Endothelial cell of umbilical vein (primary cell): ENCODE data around the gene ME3. TPM values are rescaled to one million over a fixed set of nuclear protein-coding genes. Genes with fewer than 3 reads are reported as not detected.

Experiments used
- BruUV-seq: library from RNA; stranded (reverse); fragments of 400-500 nt; replicated peaks from 2 replicates; lab custom pipeline; 2021; lab: Mats Ljungman, UMichigan
- CTCF ChIA-PET: fragments of 300-600, 350-600 bp; sonication (Branson Sonifier 250); formaldehyde crosslinking; loops from one replicate; lab custom pipeline; 2021; ENCODE audit warnings: antibody characterized with exemption, inconsistent platforms; lab: Charles Lee
- POLR2A ChIA-PET: fragments of 300-600, 350-600 bp; sonication (Branson Sonifier 250); formaldehyde crosslinking; loops from one replicate; lab custom pipeline; 2021; ENCODE audit warnings: antibody characterized with exemption, inconsistent platforms; lab: Charles Lee
- DNase-seq: peaks from one replicate; pipeline ENCODE4 v3.0.0-alpha.2; 2011; ENCODE audit warnings: low read depth, low spot score
- FAIRE-seq: peaks from 2 replicates; lab custom pipeline; 2011; peaks lifted over from hg19 to GRCh38; lab: Jason Lieb, UNC
- H2AFZ ChIP-seq: 2 replicates; pipeline ENCODE4 v1.6.0; 2012; ENCODE audit warnings: low read depth, low read length, control low read depth, inconsistent platforms
- H3K27ac ChIP-seq: 2 replicates; pipeline ENCODE4 v1.5.1; 2011; ENCODE audit warnings: low read depth, mild to moderate bottlenecking, control low read depth, low read length, moderate library complexity; ENCODE audit not compliant: insufficient read depth
- H3K27me3 ChIP-seq, 2 experiments: 2 replicates each; pipeline versions ENCODE4 v1.6.0 to v1.6.1; 2011; ENCODE audit warnings: low read length in 2 of 2, mixed read lengths in 1 of 2; ENCODE audit not compliant: control insufficient read depth in 2 of 2, insufficient read depth in 2 of 2
- H3K36me3 ChIP-seq, 2 experiments: 2 replicates in 1 of 2; 3 replicates in 1 of 2; pipeline ENCODE4 v1.5.1; 2011; ENCODE audit warnings: low read length in 2 of 2, mild to moderate bottlenecking in 1 of 2, moderate library complexity in 1 of 2; ENCODE audit not compliant: control insufficient read depth in 2 of 2, insufficient read depth in 2 of 2; ENCODE audit errors: extremely low read depth in 1 of 2
- H3K4me1 ChIP-seq: 3 replicates; pipeline ENCODE4 v1.5.1; 2011; ENCODE audit warnings: mild to moderate bottlenecking, low read length; ENCODE audit not compliant: control insufficient read depth, insufficient read depth; ENCODE audit errors: extremely low read depth
- H3K4me2 ChIP-seq: 2 replicates; pipeline ENCODE4 v1.6.1; 2011; ENCODE audit warnings: low read length, control low read depth, mixed read lengths; ENCODE audit not compliant: insufficient read depth
- H3K4me3 ChIP-seq, 3 experiments: fragments of 200-600 bp in 1 of 3; sonication (generic), shearing (Covaris generic) in 1 of 3; replicated peaks in 1 of 3; 2 replicates each; pipeline ENCODE4 v1.5.1; 2011 to 2016; ENCODE audit warnings: control low read depth in 3 of 3, low read length in 3 of 3, mild to moderate bottlenecking in 2 of 3, inconsistent platforms in 1 of 3, low read depth in 1 of 3, moderate library complexity in 1 of 3; ENCODE audit not compliant: insufficient read depth in 1 of 3
- H3K79me2 ChIP-seq: 2 replicates; pipeline ENCODE4 v1.6.0; 2012; ENCODE audit warnings: low read length, inconsistent platforms; ENCODE audit not compliant: control insufficient read depth, insufficient read depth
- H3K9ac ChIP-seq: replicated peaks from 2 replicates; pipeline ENCODE3; 2011; ENCODE audit warnings: low read length, control low read depth; ENCODE audit not compliant: insufficient read depth; ENCODE audit errors: extremely low read depth
- H3K9me1 ChIP-seq: replicated peaks from 3 replicates; pipeline ENCODE4 v1.6.0; 2011; ENCODE audit warnings: mild to moderate bottlenecking, low read length; ENCODE audit not compliant: control insufficient read depth, insufficient read depth; ENCODE audit errors: extremely low read depth
- H3K9me3 ChIP-seq: replicated peaks from 2 replicates; pipeline ENCODE4 v1.5.1; 2012; ENCODE audit warnings: low read length, inconsistent platforms; ENCODE audit not compliant: control insufficient read depth, insufficient read depth
- H4K20me1 ChIP-seq: replicated peaks from 2 replicates; pipeline ENCODE3; 2011; ENCODE audit warnings: mild to moderate bottlenecking, low read length; ENCODE audit not compliant: control insufficient read depth, insufficient read depth; ENCODE audit errors: extremely low read depth
- EZH2 ChIP-seq: IDR thresholded peaks from 2 replicates; pipeline ENCODE4 v1.6.1; 2012; ENCODE audit warnings: borderline replicate concordance, low read depth, mild to moderate bottlenecking, moderate library complexity, low read length, inconsistent platforms; ENCODE audit not compliant: severe bottlenecking
- FOS ChIP-seq: IDR thresholded peaks from 2 replicates; pipeline ENCODE4 v1.6.1; 2011; ENCODE audit warnings: mild to moderate bottlenecking, low read length, moderate library complexity, borderline replicate concordance; ENCODE audit not compliant: insufficient read depth
- GATA2 ChIP-seq: IDR thresholded peaks from 2 replicates; pipeline ENCODE4 v1.7.0; 2011; ENCODE audit warnings: low read depth, mild to moderate bottlenecking, moderate library complexity, mixed read lengths, low read length; ENCODE audit not compliant: insufficient read length, insufficient read depth
- JUN ChIP-seq: IDR thresholded peaks from 2 replicates; pipeline ENCODE4 v1.6.1; 2011; ENCODE audit warnings: borderline replicate concordance, low read depth; ENCODE audit not compliant: insufficient read length, insufficient read depth
- MYC ChIP-seq: IDR thresholded peaks from one replicate; pipeline ENCODE4 v1.6.1; 2011; ENCODE audit warnings: mild to moderate bottlenecking, low read depth, low read length
- POLR2A ChIP-seq: IDR thresholded peaks from 2 replicates; pipeline ENCODE4 v1.6.1; 2012; ENCODE audit warnings: low read depth, mild to moderate bottlenecking, control low read depth, low read length
- POLR2AphosphoS5 ChIP-seq: IDR thresholded peaks from 2 replicates; pipeline ENCODE4 v1.6.1; 2012; ENCODE audit warnings: low read depth, mild to moderate bottlenecking, control low read depth, low read length, moderate library complexity; ENCODE audit not compliant: insufficient read depth
- dilution Hi-C: fragments of 300-500 bp; cut with MboI; formaldehyde crosslinking; loops from one replicate; pipeline ENCODE4 v1.15.0; 2019; ENCODE audit warnings: low sequenced_read_pairs; ENCODE audit not compliant: extremely low pct_ligation_motif_present
- intact Hi-C: fragments of 100-400 bp; cut with micrococcal nuclease; formaldehyde crosslinking; loops from one replicate; pipeline ENCODE4 v1.10.0; 2022
- polyA plus RNA-seq, 4 experiments: library from polyadenylated mRNA; depleted of rRNA in 3 of 4; stranded (reverse) in 3 of 4; unstranded in 1 of 4; fragments of >200 nt; gene quantifications; 2 replicates each; pipeline versions ENCODE4 v1.2.1 to v1.2.3, GENCODE V29; 2011 to 2012; ENCODE audit warnings: missing spikeins in 1 of 4
- total RNA-seq: library from RNA; stranded (reverse); gene quantifications from 2 replicates; pipeline ENCODE4 v1.2.3, GENCODE V29; 2021
- TF ChIP-seq, protein P1 (sequence below): IDR thresholded peaks from 2 replicates; pipeline ENCODE4 v1.6.1; 2011; ENCODE audit not compliant: insufficient read depth, insufficient read length
- TF ChIP-seq, protein P2 (sequence below), 2 donors: IDR thresholded peaks; 1 replicate in 1 of 2; 2 replicates in 1 of 2; pipeline ENCODE4 v1.5.1; 2011; ENCODE audit warnings: low read length in 2 of 2, mild to moderate bottlenecking in 2 of 2, moderate library complexity in 2 of 2, control low read depth in 1 of 2, inconsistent platforms in 1 of 2, low read depth in 1 of 2; ENCODE audit not compliant: insufficient read depth in 1 of 2; ENCODE audit errors: extremely low read depth in 1 of 2

ME3 gene
- total and polyA plus RNA-seq, 2 donors (not counting 3 experiments of a cell fraction or from before 2014, with no cell fraction given): 26.9 to 30.4 TPM

DNA sequence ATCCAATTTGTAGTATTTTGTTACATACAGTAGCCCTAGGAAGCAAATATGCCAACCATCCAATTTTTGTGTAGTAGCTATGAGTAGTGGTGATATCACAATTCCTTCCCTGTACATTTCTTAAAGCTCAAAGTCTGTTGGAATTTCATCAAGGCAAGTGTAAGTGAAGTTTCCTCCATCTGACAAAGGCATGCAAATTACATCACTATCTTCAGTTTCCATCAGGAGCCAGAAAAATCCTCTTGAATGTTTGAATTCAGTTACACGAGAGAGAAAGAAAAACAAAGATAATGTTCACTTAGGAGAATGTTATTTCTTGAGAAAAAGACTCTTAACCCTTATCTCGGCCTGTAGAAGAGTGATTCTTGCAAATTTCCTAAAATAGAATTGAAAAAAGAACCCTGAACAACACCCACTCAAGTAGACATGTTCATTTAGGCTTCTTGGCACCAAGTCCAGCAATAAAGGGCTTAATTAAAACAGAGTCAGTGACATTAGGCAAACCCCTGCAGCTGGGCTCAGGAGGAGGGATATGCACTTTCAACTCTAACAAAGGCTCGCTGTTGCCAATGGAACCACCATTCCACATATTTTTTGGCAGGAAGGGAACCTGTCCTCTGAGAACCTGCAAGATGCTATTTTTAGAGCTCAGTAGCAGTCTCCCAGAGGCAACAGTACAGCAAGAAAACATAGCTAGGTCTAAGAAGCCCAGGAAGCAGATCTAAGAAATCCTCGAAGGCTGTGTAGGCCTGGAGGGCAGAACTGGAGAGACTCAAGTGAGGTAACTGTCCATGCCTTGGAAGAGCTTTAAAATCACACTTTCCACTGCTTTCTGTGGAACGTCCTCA is 153.1 kb downstream of the ME3 start:
- no peaks in the 10 kb centered on the region for H4K20me1 ChIP-seq
- H3K9me3 ChIP-seq: no peaks in the 10 kb centered on the region
- H3K9ac ChIP-seq: peak overlapping the region; percentile 83
- no peak overlapping the region for H3K4me3 ChIP-seq
- H3K79me2 ChIP-seq: no peaks in the 10 kb centered on the region
- no peak overlapping the region for H2AFZ ChIP-seq
- H3K27me3 ChIP-seq: no peaks in the 10 kb centered on the region
- TSS peak; percentile 15 for BruUV-seq
- peak overlapping the region; percentile 9 for H3K4me2 ChIP-seq
- FAIRE-seq: peak; percentile 84
- intact Hi-C loops: loop anchor here (1.0 to 5.0 kb wide), 4 partner anchors 35 to 398 kb away; no protein-coding TSS in a partner anchor
- peak overlapping the region; percentile 96 for H3K27ac ChIP-seq
- DNase-seq: peak; percentile 91
- POLR2A ChIA-PET: interaction anchor here (1.0 to 1.6 kb wide), 2 partner anchors 28 to 59 kb away, joined by 3 to 6 read pairs; no protein-coding TSS in a partner anchor
- dilution Hi-C loops: no loop called here
- H3K4me1 ChIP-seq: peaks cover 76% of the 10 kb centered on the region
- H3K9me1 ChIP-seq: no peaks in the 10 kb centered on the region
- CTCF ChIA-PET: interaction anchor here (0.8 to 2.3 kb wide), 9 partner anchors 15 to 158 kb away, joined by 3 to 15 read pairs (median 4); no protein-coding TSS in a partner anchor
- no peak for TF ChIP-seq POLR2A
- TF ChIP-seq JUN: peak; percentile 29
- TF ChIP-seq GATA2: peak; percentile 79
- TF ChIP-seq, protein P1, sequence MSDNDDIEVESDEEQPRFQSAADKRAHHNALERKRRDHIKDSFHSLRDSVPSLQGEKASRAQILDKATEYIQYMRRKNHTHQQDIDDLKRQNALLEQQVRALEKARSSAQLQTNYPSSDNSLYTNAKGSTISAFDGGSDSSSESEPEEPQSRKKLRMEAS: no peak
- peak; percentile 32 for TF ChIP-seq FOS
- no peaks in the 10 kb centered on the region for H3K36me3 ChIP-seq

DNA sequence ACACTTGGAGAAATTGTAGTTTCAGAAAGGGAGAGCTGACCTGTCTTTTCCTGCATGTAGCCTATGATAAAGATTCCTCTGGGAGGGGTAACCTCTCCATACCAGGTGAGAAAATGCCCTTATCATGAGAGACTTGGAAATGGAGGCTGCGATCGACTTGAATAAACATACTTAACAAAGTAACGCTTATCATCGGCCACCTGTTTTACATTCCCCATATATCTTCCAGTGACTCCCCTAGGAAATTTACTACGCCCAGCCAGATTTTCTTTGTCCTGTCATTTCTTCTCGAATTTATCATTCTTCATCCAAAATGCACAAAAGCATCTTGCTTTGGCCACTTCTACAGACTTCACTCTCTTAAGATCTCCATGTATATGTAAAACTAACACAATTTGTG is 154.2 kb downstream of the ME3 start:
- ChIA-PET CTCF (interaction anchor here (0.8 to 2.3 kb wide), 5 partner anchors 14 to 90 kb away, joined by 3 to 15 read pairs (median 6); no protein-coding TSS in a partner anchor), POLR2A (no interaction called here)
- DNase-seq: no peak
- Histone ChIP-seq H3K27me3 (no peaks in the 10 kb centered on the region), H3K79me2 (no peaks in the 10 kb centered on the region), H3K27ac (peak overlapping the region; percentile 96), H3K4me1 (peaks cover 69% of the 10 kb centered on the region), H3K36me3 (no peaks in the 10 kb centered on the region), H4K20me1 (no peaks in the 10 kb centered on the region), H2AFZ (no peak overlapping the region), H3K9me1 (no peaks in the 10 kb centered on the region), H3K4me2 (no peak overlapping the region), H3K9me3 (no peaks in the 10 kb centered on the region), H3K4me3 (no peak overlapping the region), H3K9ac (peak overlapping the region; percentile 83)
- no peak for FAIRE-seq
- no peak for TF ChIP-seq POLR2AphosphoS5
- TF ChIP-seq FOS: no peak
- no peak for TF ChIP-seq GATA2
- no peak for TF ChIP-seq JUN
- TF ChIP-seq, protein P1: no peak
- TF ChIP-seq MYC: no peak
- TF ChIP-seq, protein P2, sequence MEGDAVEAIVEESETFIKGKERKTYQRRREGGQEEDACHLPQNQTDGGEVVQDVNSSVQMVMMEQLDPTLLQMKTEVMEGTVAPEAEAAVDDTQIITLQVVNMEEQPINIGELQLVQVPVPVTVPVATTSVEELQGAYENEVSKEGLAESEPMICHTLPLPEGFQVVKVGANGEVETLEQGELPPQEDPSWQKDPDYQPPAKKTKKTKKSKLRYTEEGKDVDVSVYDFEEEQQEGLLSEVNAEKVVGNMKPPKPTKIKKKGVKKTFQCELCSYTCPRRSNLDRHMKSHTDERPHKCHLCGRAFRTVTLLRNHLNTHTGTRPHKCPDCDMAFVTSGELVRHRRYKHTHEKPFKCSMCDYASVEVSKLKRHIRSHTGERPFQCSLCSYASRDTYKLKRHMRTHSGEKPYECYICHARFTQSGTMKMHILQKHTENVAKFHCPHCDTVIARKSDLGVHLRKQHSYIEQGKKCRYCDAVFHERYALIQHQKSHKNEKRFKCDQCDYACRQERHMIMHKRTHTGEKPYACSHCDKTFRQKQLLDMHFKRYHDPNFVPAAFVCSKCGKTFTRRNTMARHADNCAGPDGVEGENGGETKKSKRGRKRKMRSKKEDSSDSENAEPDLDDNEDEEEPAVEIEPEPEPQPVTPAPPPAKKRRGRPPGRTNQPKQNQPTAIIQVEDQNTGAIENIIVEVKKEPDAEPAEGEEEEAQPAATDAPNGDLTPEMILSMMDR (IDR thresholded peaks at IDR 0.05; ENCODE audit: extremely low read depth in 1 of 2, insufficient read depth in 1 of 2, low read depth in 1 of 2, low read length in 2 of 2): no peak
- no peak for TF ChIP-seq POLR2A
- no peak for TF ChIP-seq EZH2
- BruUV-seq: no TSS peak
- dilution Hi-C loops (no loop called here), intact Hi-C loops (loop anchor here (5.0 kb wide), 1 partner anchor 399 kb away; no protein-coding TSS in a partner anchor)
